ENCODE results near the gene ABT1.

DNA sequence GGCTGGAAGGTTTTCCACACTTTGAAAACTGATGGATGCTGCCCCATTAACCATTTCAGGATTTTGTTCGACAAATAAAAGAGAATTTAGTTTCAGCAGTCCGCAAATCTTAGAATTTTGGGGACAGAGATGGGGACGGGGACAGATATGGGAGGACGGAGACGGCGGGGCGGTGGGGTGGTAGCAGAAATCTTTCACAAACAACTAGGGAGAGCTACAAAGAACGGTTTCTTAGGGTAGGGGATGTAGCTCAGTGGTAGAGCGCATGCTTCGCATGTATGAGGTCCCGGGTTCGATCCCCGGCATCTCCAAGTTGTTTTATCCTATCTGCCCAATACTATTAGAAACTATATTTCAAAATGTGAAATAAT is 43.5 kb upstream of the ABT1 start:
- TF ChIP-seq, protein P1, sequence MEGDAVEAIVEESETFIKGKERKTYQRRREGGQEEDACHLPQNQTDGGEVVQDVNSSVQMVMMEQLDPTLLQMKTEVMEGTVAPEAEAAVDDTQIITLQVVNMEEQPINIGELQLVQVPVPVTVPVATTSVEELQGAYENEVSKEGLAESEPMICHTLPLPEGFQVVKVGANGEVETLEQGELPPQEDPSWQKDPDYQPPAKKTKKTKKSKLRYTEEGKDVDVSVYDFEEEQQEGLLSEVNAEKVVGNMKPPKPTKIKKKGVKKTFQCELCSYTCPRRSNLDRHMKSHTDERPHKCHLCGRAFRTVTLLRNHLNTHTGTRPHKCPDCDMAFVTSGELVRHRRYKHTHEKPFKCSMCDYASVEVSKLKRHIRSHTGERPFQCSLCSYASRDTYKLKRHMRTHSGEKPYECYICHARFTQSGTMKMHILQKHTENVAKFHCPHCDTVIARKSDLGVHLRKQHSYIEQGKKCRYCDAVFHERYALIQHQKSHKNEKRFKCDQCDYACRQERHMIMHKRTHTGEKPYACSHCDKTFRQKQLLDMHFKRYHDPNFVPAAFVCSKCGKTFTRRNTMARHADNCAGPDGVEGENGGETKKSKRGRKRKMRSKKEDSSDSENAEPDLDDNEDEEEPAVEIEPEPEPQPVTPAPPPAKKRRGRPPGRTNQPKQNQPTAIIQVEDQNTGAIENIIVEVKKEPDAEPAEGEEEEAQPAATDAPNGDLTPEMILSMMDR (conservative IDR thresholded peaks at IDR 0.05; ENCODE audit: low read length), result no peak
- no peak for TF ChIP-seq EZH2phosphoT487 (IDR thresholded peaks at IDR 0.05; ENCODE audit: borderline replicate concordance, low read depth, low read length)
